Measurements from ENCODE around the gene CYFIP1. TPM values are rescaled to one million over a fixed set of nuclear protein-coding genes. Genes with fewer than 3 reads are reported as not detected.

Gene CYFIP1
- total RNA-seq, 1 experiment from 2014 or later = 143 TPM

DNA sequence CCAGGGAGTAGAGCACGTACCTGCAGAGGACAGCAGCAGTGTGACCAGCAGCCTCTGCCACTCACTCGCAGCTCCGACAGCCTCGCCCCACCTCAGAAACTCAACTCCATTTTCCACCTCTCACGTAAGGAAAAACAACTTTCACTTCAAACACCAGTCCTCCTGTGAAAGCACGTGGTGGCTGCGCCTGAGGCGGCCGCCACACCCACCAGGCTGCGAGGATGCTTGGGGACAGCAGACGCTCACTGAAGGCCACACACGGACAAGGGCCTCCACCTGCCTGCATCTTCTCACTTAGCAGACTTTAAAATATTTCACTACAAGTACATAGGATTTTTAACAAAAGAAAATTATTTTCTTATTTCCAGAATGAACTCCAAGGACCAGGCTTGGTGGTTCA lies 67.9 kb downstream of the CYFIP1 start:
- DNase-seq (ENCODE audit: low read depth, low spot score) (no peak), ATAC-seq (no peak)
- Histone ChIP-seq H3K4me1 (ENCODE audit: control insufficient read depth in 1 of 2, insufficient read depth in 2 of 2, low read length in 2 of 2) (peaks cover 11 to 27% of the 10 kb centered on the region in 2 experiments), H3K79me2 (ENCODE audit: insufficient read depth, low read length) (no peaks in the 10 kb centered on the region), H3K4me2 (ENCODE audit: low read length) (no peak overlapping the region), H3K9me2 (ENCODE audit: insufficient read depth) (no peaks in the 10 kb centered on the region), H3K27me3 (ENCODE audit: insufficient read depth, low read length) (no peaks in the 10 kb centered on the region), H3K9ac (ENCODE audit: low read length) (no peak overlapping the region), H4K20me1 (ENCODE audit: insufficient read depth) (no peaks in the 10 kb centered on the region), H3K27ac (ENCODE audit: low read depth, low read length) (no peak overlapping the region), H3K36me3 (ENCODE audit: control insufficient read depth in 1 of 2, insufficient read depth in 2 of 2, low read length in 2 of 2) (peaks cover 23 to 49% of the 10 kb centered on the region in 2 experiments), H3K4me3 (replicated peaks in 1 of 2; ENCODE audit: low read depth in 1 of 2, low read length in 2 of 2) (no peak overlapping the region), H3K9me3 (ENCODE audit: control insufficient read depth in 1 of 2, insufficient read depth in 1 of 2, low read depth in 1 of 2, low read length in 2 of 2) (no peaks in the 10 kb centered on the region), H2AFZ (ENCODE audit: low read depth, low read length, poor library complexity, severe bottlenecking) (no peak overlapping the region)
- ChIA-PET CTCF (no interaction called here), RAD21 (ENCODE audit: low non-redundant PET in 1 of 2, low total read pairs in 2 of 2, uncharacterized antibody in 2 of 2, unreplicated experiment in 2 of 2) (no interaction called here), POLR2A (no interaction called here)
- intact Hi-C loops (cut with micrococcal nuclease) = no loop called here
- TF ChIP-seq EGR1 (IDR thresholded peaks at IDR 0.05; ENCODE audit: low read depth) (no peak), JUND (IDR thresholded peaks at IDR 0.05) (no peak), ZNF274 (IDR thresholded peaks at IDR 0.05; ENCODE audit: low read depth, low read length) (no peak), SRF (IDR thresholded peaks at IDR 0.05; ENCODE audit: low read depth) (no peak), SIN3A (IDR thresholded peaks at IDR 0.05; ENCODE audit: low read depth) (no peak), EZH2phosphoT487 (IDR thresholded peaks at IDR 0.05; ENCODE audit: borderline replicate concordance) (no peak), SP1 (IDR thresholded peaks at IDR 0.05; ENCODE audit: low read depth) (no peak), POLR2AphosphoS5 (IDR thresholded peaks at IDR 0.05; ENCODE audit: low read depth, low read length) (no peak), CBX3 (IDR thresholded peaks at IDR 0.05; ENCODE audit: low read depth) (no peak), CEBPB (IDR thresholded peaks at IDR 0.05; ENCODE audit: low read depth) (no peak), ZFX (IDR thresholded peaks at IDR 0.05) (no peak), POLR2A (IDR thresholded peaks at IDR 0.05; ENCODE audit: borderline replicate concordance, extremely low read depth, insufficient read depth, insufficient read length) (no peak), RAD21 (IDR thresholded peaks at IDR 0.05; ENCODE audit: low read depth) (no peak)
- TF ChIP-seq, protein P1, sequence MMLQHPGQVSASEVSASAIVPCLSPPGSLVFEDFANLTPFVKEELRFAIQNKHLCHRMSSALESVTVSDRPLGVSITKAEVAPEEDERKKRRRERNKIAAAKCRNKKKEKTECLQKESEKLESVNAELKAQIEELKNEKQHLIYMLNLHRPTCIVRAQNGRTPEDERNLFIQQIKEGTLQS (IDR thresholded peaks at IDR 0.05) = no peak
- TF ChIP-seq, protein P2, sequence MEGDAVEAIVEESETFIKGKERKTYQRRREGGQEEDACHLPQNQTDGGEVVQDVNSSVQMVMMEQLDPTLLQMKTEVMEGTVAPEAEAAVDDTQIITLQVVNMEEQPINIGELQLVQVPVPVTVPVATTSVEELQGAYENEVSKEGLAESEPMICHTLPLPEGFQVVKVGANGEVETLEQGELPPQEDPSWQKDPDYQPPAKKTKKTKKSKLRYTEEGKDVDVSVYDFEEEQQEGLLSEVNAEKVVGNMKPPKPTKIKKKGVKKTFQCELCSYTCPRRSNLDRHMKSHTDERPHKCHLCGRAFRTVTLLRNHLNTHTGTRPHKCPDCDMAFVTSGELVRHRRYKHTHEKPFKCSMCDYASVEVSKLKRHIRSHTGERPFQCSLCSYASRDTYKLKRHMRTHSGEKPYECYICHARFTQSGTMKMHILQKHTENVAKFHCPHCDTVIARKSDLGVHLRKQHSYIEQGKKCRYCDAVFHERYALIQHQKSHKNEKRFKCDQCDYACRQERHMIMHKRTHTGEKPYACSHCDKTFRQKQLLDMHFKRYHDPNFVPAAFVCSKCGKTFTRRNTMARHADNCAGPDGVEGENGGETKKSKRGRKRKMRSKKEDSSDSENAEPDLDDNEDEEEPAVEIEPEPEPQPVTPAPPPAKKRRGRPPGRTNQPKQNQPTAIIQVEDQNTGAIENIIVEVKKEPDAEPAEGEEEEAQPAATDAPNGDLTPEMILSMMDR (IDR thresholded peaks at IDR 0.05 in 2 of 3, conservative IDR thresholded peaks at IDR 0.05 in 1 of 3; ENCODE audit: borderline replicate concordance in 1 of 3, insufficient read depth in 1 of 3, low read depth in 2 of 3, low read length in 2 of 3) = no peak
- TF ChIP-seq, protein P3, sequence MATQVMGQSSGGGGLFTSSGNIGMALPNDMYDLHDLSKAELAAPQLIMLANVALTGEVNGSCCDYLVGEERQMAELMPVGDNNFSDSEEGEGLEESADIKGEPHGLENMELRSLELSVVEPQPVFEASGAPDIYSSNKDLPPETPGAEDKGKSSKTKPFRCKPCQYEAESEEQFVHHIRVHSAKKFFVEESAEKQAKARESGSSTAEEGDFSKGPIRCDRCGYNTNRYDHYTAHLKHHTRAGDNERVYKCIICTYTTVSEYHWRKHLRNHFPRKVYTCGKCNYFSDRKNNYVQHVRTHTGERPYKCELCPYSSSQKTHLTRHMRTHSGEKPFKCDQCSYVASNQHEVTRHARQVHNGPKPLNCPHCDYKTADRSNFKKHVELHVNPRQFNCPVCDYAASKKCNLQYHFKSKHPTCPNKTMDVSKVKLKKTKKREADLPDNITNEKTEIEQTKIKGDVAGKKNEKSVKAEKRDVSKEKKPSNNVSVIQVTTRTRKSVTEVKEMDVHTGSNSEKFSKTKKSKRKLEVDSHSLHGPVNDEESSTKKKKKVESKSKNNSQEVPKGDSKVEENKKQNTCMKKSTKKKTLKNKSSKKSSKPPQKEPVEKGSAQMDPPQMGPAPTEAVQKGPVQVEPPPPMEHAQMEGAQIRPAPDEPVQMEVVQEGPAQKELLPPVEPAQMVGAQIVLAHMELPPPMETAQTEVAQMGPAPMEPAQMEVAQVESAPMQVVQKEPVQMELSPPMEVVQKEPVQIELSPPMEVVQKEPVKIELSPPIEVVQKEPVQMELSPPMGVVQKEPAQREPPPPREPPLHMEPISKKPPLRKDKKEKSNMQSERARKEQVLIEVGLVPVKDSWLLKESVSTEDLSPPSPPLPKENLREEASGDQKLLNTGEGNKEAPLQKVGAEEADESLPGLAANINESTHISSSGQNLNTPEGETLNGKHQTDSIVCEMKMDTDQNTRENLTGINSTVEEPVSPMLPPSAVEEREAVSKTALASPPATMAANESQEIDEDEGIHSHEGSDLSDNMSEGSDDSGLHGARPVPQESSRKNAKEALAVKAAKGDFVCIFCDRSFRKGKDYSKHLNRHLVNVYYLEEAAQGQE (IDR thresholded peaks at IDR 0.05; ENCODE audit: low read depth) = no peak
- no TSS peak for BruUV-seq (replicated peaks)

Data from HCT116 (cell line).